ENCODE data around the gene CGREF1. TPM values are rescaled to one million over a fixed set of nuclear protein-coding genes. Genes with fewer than 3 reads are reported as not detected.

CGREF1 gene
- total RNA-seq, 1 experiment from 2014 or later: 4.0 TPM

- CTCF ChIA-PET: interaction anchor here (1.0 to 2.2 kb wide), 2 partner anchors 17 to 126 kb away, joined by 3 to 10 read pairs; no protein-coding TSS in a partner anchor
- no peak for DNase-seq (ENCODE audit: low read depth, low spot score)
Measured at GRCh38 chr2:27152796-27153464, 34.0 kb upstream of the CGREF1 start.

More at GRCh38 chr2:27152796-27153464, 34.0 kb upstream of the CGREF1 start:
- H4K20me1 ChIP-seq (ENCODE audit: insufficient read depth): no peaks in the 10 kb centered on the region
- ATAC-seq: peak; percentile 27; the same call in 1 of the 2 replicates
- H3K27me3 ChIP-seq (ENCODE audit: insufficient read depth, low read length): no peaks in the 10 kb centered on the region
- H3K79me2 ChIP-seq (ENCODE audit: insufficient read depth, low read length): no peaks in the 10 kb centered on the region
- BruUV-seq (replicated peaks): no TSS peak
- no peaks in the 10 kb centered on the region for H3K9me3 ChIP-seq (ENCODE audit: control insufficient read depth in 1 of 2, insufficient read depth in 1 of 2, low read depth in 1 of 2, low read length in 2 of 2)
- no peak overlapping the region for H3K4me3 ChIP-seq (replicated peaks in 1 of 2; ENCODE audit: low read depth in 1 of 2, low read length in 2 of 2)
- POLR2A ChIA-PET: interaction anchor here (1.4 kb wide), 1 partner anchor 22 kb away, joined by 4 read pairs; no protein-coding TSS in a partner anchor
- no peak overlapping the region for H3K9ac ChIP-seq (ENCODE audit: low read length)
- H3K27ac ChIP-seq (ENCODE audit: low read depth, low read length): no peak overlapping the region
- TF ChIP-seq, protein P1, sequence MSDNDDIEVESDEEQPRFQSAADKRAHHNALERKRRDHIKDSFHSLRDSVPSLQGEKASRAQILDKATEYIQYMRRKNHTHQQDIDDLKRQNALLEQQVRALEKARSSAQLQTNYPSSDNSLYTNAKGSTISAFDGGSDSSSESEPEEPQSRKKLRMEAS (IDR thresholded peaks at IDR 0.05): no peak
- TF ChIP-seq SRF (IDR thresholded peaks at IDR 0.05; ENCODE audit: low read depth) (no peak), EZH2phosphoT487 (IDR thresholded peaks at IDR 0.05; ENCODE audit: borderline replicate concordance) (no peak), EZH2 (IDR thresholded peaks at IDR 0.05) (no peak), ZNF274 (IDR thresholded peaks at IDR 0.05; ENCODE audit: low read depth, low read length) (no peak), CEBPB (IDR thresholded peaks at IDR 0.05; ENCODE audit: low read depth) (no peak), ELF1 (IDR thresholded peaks at IDR 0.05; ENCODE audit: borderline replicate concordance, low read depth) (no peak), RAD21 (IDR thresholded peaks at IDR 0.05; ENCODE audit: low read depth) (no peak), ATF3 (IDR thresholded peaks at IDR 0.05) (no peak), POLR2A (IDR thresholded peaks at IDR 0.05; ENCODE audit: borderline replicate concordance, extremely low read depth, insufficient read depth, insufficient read length) (no peak), YY1 (IDR thresholded peaks at IDR 0.05; ENCODE audit: extremely low read depth, insufficient replicate concordance, low read depth, low read length) (no peak), SIN3A (IDR thresholded peaks at IDR 0.05; ENCODE audit: low read depth) (no peak), REST (IDR thresholded peaks at IDR 0.05; ENCODE audit: low read depth) (no peak), FOSL1 (IDR thresholded peaks at IDR 0.05; ENCODE audit: low read depth) (no peak), SP1 (IDR thresholded peaks at IDR 0.05; ENCODE audit: low read depth) (no peak), ZFX (IDR thresholded peaks at IDR 0.05) (no peak), JUND (IDR thresholded peaks at IDR 0.05) (no peak), EGR1 (IDR thresholded peaks at IDR 0.05; ENCODE audit: low read depth) (no peak)
- TF ChIP-seq, protein P2, sequence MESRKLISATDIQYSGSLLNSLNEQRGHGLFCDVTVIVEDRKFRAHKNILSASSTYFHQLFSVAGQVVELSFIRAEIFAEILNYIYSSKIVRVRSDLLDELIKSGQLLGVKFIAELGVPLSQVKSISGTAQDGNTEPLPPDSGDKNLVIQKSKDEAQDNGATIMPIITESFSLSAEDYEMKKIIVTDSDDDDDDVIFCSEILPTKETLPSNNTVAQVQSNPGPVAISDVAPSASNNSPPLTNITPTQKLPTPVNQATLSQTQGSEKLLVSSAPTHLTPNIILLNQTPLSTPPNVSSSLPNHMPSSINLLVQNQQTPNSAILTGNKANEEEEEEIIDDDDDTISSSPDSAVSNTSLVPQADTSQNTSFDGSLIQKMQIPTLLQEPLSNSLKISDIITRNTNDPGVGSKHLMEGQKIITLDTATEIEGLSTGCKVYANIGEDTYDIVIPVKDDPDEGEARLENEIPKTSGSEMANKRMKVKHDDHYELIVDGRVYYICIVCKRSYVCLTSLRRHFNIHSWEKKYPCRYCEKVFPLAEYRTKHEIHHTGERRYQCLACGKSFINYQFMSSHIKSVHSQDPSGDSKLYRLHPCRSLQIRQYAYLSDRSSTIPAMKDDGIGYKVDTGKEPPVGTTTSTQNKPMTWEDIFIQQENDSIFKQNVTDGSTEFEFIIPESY (IDR thresholded peaks at IDR 0.05; ENCODE audit: extremely low read depth, insufficient replicate concordance, low read length): no peak
- TF ChIP-seq, protein P3, sequence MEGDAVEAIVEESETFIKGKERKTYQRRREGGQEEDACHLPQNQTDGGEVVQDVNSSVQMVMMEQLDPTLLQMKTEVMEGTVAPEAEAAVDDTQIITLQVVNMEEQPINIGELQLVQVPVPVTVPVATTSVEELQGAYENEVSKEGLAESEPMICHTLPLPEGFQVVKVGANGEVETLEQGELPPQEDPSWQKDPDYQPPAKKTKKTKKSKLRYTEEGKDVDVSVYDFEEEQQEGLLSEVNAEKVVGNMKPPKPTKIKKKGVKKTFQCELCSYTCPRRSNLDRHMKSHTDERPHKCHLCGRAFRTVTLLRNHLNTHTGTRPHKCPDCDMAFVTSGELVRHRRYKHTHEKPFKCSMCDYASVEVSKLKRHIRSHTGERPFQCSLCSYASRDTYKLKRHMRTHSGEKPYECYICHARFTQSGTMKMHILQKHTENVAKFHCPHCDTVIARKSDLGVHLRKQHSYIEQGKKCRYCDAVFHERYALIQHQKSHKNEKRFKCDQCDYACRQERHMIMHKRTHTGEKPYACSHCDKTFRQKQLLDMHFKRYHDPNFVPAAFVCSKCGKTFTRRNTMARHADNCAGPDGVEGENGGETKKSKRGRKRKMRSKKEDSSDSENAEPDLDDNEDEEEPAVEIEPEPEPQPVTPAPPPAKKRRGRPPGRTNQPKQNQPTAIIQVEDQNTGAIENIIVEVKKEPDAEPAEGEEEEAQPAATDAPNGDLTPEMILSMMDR (IDR thresholded peaks at IDR 0.05 in 2 of 3, conservative IDR thresholded peaks at IDR 0.05 in 1 of 3; ENCODE audit: borderline replicate concordance in 1 of 3, insufficient read depth in 1 of 3, low read depth in 2 of 3, low read length in 2 of 3): no peak
- H3K9me2 ChIP-seq (ENCODE audit: insufficient read depth): no peaks in the 10 kb centered on the region
- no peak overlapping the region for H2AFZ ChIP-seq (ENCODE audit: low read depth, low read length, poor library complexity, severe bottlenecking)
- intact Hi-C loops (cut with micrococcal nuclease): no loop called here
- RAD21 ChIA-PET (ENCODE audit: low non-redundant PET in 1 of 2, low total read pairs in 2 of 2, uncharacterized antibody in 2 of 2, unreplicated experiment in 2 of 2): no interaction called here
- H3K4me2 ChIP-seq (ENCODE audit: low read length): peak overlapping the region; percentile 5; the same call in 1 of the 2 replicates
- peaks cover 0 to 17% of the 10 kb centered on the region in 2 experiments; a peak in 2 of 4 replicates for H3K4me1 ChIP-seq (ENCODE audit: control insufficient read depth in 1 of 2, insufficient read depth in 2 of 2, low read length in 2 of 2)
- no peaks in the 10 kb centered on the region for H3K36me3 ChIP-seq (ENCODE audit: control insufficient read depth in 1 of 2, insufficient read depth in 2 of 2, low read length in 2 of 2)

All from HCT116 (cell line).